ENCODE measurements around the gene TRIOBP.
A peak's percentile ranks its signal among the peaks of the same experiment; 100 is the strongest.

Gene TRIOBP

GRCh38 chr22:37804881-37805809, 108.3 kb downstream of the TRIOBP start:
- peak; percentile 24 for DNase-seq (ENCODE audit: low read depth)

- no peak for DNase-seq (ENCODE audit: low read depth)
These were observed 109.0 kb downstream of the TRIOBP start for GRCh38 chr22:37805810-37806277.

- no peak for DNase-seq (ENCODE audit: low read depth)
These were observed 109.8 kb downstream of the TRIOBP start for GRCh38 chr22:37806409-37807333.

GRCh38 chr22:37807410-37808293, 110.8 kb downstream of the TRIOBP start, which contains the start of gene GCAT:
Gene GCAT, plus strand, starts transcription at chr22:37807934. Its CDS starts 34 bp downstream, at chr22:37807968.
- DNase-seq (ENCODE audit: low read depth), result peak; percentile 69

GRCh38 chr22:37808294-37808657, 111.4 kb downstream of the TRIOBP start:
- no peak for DNase-seq (ENCODE audit: low read depth)

GRCh38 chr22:37809672-37810333, 113.0 kb downstream of the TRIOBP start:
- no peak for DNase-seq (ENCODE audit: low read depth)

- DNase-seq (ENCODE audit: low read depth), result no peak
These were observed 115.0 kb downstream of the TRIOBP start for GRCh38 chr22:37811867-37812266.

- DNase-seq (ENCODE audit: low read depth), result no peak
These were observed 116.2 kb downstream of the TRIOBP start for GRCh38 chr22:37812869-37813678.

GRCh38 chr22:37815593-37815992, 118.7 kb downstream of the TRIOBP start:
- DNase-seq (ENCODE audit: low read depth), result no peak

- DNase-seq (ENCODE audit: low read depth), result no peak
These were observed 119.8 kb downstream of the TRIOBP start for GRCh38 chr22:37816543-37817180.

GRCh38 chr22:37817705-37818408, 121.0 kb downstream of the TRIOBP start:
- peak; percentile 40 for DNase-seq (ENCODE audit: low read depth)

- peak; percentile 40 for DNase-seq (ENCODE audit: low read depth)
These were observed 121.7 kb downstream of the TRIOBP start for GRCh38 chr22:37818409-37819104.

- DNase-seq (ENCODE audit: low read depth), result no peak
These were observed 122.2 kb downstream of the TRIOBP start for GRCh38 chr22:37819105-37819433.

GRCh38 chr22:37820350-37820749, 123.5 kb downstream of the TRIOBP start:
- DNase-seq (ENCODE audit: low read depth), result no peak

GRCh38 chr22:37822079-37822833, 125.4 kb downstream of the TRIOBP start:
- DNase-seq (ENCODE audit: low read depth), result no peak

GRCh38 chr22:37823134-37823985, 126.5 kb downstream of the TRIOBP start, which contains the start of gene GALR3:
Gene GALR3, plus strand, starts transcription at chr22:37823382. Its CDS starts 25 bp downstream, at chr22:37823407.
- DNase-seq (ENCODE audit: low read depth), result no peak
